Pancreas (tissue), 10 donors: ENCODE measurements around the gene LMO1. TPM values are rescaled to one million over a fixed set of nuclear protein-coding genes. Genes with fewer than 3 reads are reported as not detected.
A peak's percentile ranks its signal among the peaks of the same experiment; 100 is the strongest.

Experiments
- ATAC-seq, 4 donors: fragments of 200-7000 bp; cut with Tn5 transposase; one replicate each; pipeline versions ENCODE4 v1.8.0 to v1.9.1; 2020; ENCODE audit warnings: mild to moderate bottlenecking in 4 of 4, moderate library complexity in 4 of 4
- DNase-seq, 6 donors: peaks; one replicate each; pipeline ENCODE4 v3.0.0-alpha.2; 2020
- FAIRE-seq: peaks from 2 replicates; lab custom pipeline; 2012; peaks lifted over from hg19 to GRCh38; lab: Jason Lieb, UNC
- H3K27ac ChIP-seq, 4 donors: fragments of 200-600 bp; sonication (generic); 1 replicate in 3 of 4; 2 replicates in 1 of 4; pipeline versions ENCODE4 v1.5.0 to v1.8.0; 2020
- H3K27me3 ChIP-seq, 4 donors: fragments of 200-600 bp; one replicate each; pipeline ENCODE4 v1.8.0; 2021
- H3K36me3 ChIP-seq, 3 donors: fragments of 200-600 bp; sonication (generic) in 1 of 3; one replicate each; pipeline versions ENCODE4 v1.5.0 to v1.8.0; 2020 to 2021
- H3K4me1 ChIP-seq, 3 donors: fragments of 200-600 bp; one replicate each; pipeline ENCODE4 v1.8.0; 2021
- H3K4me3 ChIP-seq, 4 donors: fragments of 200-600 bp; sonication (generic) in 2 of 4; one replicate each; pipeline versions ENCODE4 v1.5.0 to v1.8.0; 2020 to 2021
- H3K9me3 ChIP-seq, 4 donors: fragments of 200-600 bp; one replicate each; pipeline ENCODE4 v1.8.0; 2021
- WGBS, 2 donors: extraction: QIAGEN DNeasy Blood & Tissue Kit; methylation state at CpG; one replicate each; pipeline ENCODE4 v1.1.7; 2013; 5-methylcytosine and 5-hydroxymethylcytosine counted together
- intact Hi-C, 3 donors: fragments of 100-400 bp; cut with DNase I; formaldehyde crosslinking; loops; one replicate each; pipeline versions ENCODE4 v1.11.1 to v1.14.2; 2022
- polyA plus RNA-seq, 2 donors: library from polyadenylated mRNA; stranded (reverse); fragments of 200-250 nt; gene quantifications; one replicate each; pipeline ENCODE4 v1.2.3, GENCODE V29; 2013
- total RNA-seq, 6 donors: library from RNA; stranded (reverse); fragmentation: NEBNext Ultra II Directional in 4 of 6; extraction: Animal tissue kit (Norgen Biotek cat#: 25700) in 4 of 6; gene quantifications; one replicate each; pipeline versions ENCODE4 v1.2.1 to v1.2.4, GENCODE V29; 2021 to 2023
- TF ChIP-seq, protein P1 (sequence below), 4 donors: fragments of 200-600 bp; sonication (generic) in 3 of 4; IDR thresholded peaks; one replicate each; pipeline versions ENCODE4 v1.5.0 to v1.8.0; 2021; ENCODE audit warnings: antibody characterized with exemption in 4 of 4
- donor health status: healthy with polysubstance abuse.
- donor health status: DM: no; HTN: no; CAD: no; lungs with moderate emphysema.
- donor health status: DM: no; HTN: no; CAD: no.
- donor health status: control.
- donor health status: control.
- donor health status: Bipolar disorder and iron deficiency.
- donor health status: DM: yes; HTN: yes; CAD: no.
- donor health status: DM: no; HTN: no; CAD: no.
- donor health status: DM: no; HTN: no; CAD: no.
- donor health status: DM: yes; HTN: yes; CAD: no.

LMO1 gene
- total and polyA plus RNA-seq, 8 donors: 0.14 to 6.8 (median 0.61) TPM

DNA sequence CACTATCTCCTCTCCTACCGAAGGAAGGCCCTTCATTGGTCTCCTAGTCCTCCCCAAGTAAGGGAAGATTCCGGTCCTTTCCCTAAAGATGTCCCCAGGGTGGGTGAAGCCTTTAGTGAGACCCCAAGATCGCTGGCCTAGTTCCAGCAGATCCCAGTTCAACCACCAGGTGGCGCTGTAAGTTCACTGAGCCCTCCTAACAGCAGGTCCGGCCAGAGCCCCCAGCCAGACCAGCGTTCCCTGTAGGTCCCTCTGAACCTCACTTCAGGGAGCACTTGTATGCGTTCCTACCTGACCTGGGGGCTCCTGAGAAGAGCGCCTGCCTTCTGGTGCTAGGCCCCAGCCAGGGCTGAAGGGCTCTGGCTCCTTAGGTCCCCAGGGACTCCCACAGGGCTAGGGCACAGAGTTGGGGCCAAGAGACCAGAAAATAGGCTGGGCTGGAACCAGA, 38.1 kb downstream of the LMO1 start:
- H3K4me1 ChIP-seq: no peaks in the 10 kb centered on the region
- no peaks in the 10 kb centered on the region for H3K27me3 ChIP-seq
- peak; percentile 25 to 71 (median 68) for ATAC-seq
- no peak overlapping the region for H3K4me3 ChIP-seq
- peak; percentile 49 to 88 (median 77) for DNase-seq
- no peak overlapping the region for H3K27ac ChIP-seq
- intact Hi-C loops: loop anchor here in 2 of 3 donors (5.0 to 10.0 kb wide), 3 partner anchors 87 to 339 kb away; no protein-coding TSS in a partner anchor
- FAIRE-seq: no peak
- TF ChIP-seq, protein P1, sequence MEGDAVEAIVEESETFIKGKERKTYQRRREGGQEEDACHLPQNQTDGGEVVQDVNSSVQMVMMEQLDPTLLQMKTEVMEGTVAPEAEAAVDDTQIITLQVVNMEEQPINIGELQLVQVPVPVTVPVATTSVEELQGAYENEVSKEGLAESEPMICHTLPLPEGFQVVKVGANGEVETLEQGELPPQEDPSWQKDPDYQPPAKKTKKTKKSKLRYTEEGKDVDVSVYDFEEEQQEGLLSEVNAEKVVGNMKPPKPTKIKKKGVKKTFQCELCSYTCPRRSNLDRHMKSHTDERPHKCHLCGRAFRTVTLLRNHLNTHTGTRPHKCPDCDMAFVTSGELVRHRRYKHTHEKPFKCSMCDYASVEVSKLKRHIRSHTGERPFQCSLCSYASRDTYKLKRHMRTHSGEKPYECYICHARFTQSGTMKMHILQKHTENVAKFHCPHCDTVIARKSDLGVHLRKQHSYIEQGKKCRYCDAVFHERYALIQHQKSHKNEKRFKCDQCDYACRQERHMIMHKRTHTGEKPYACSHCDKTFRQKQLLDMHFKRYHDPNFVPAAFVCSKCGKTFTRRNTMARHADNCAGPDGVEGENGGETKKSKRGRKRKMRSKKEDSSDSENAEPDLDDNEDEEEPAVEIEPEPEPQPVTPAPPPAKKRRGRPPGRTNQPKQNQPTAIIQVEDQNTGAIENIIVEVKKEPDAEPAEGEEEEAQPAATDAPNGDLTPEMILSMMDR (IDR thresholded peaks at IDR 0.05): peak; percentile 91 to 96 (median 95)
- H3K9me3 ChIP-seq: no peaks in the 10 kb centered on the region
- 3 to 6% methylated on average over 8 of the region's 8 CpGs for WGBS, 2 donors
- no peaks in the 10 kb centered on the region for H3K36me3 ChIP-seq

DNA sequence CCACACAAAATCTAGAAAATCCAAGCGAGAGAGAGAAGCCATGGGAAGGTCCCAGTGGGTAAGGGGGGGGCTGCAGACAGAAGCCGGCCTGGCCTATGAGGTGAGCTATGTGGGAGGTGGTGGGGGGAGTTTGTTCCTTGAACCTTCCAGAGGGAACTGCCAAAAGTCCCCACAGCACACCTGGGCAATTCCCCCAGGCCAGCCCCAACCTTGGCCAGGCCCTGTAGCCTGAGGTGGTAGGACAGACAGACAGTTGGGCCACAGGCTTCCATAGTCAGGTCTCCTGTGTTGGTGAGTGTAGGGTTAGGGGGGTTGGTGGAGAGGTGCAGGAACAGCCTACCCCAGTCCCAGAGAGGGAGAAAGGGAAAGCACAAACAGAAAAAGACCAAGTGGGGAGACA, 39.0 kb downstream of the LMO1 start:
- Histone ChIP-seq H3K27ac (no peak overlapping the region), H3K4me3 (no peak overlapping the region), H3K36me3 (no peaks in the 10 kb centered on the region), H3K4me1 (no peaks in the 10 kb centered on the region), H3K9me3 (no peaks in the 10 kb centered on the region), H3K27me3 (no peaks in the 10 kb centered on the region)
- TF ChIP-seq, protein P1 (IDR thresholded peaks at IDR 0.05): no peak
- no peak for DNase-seq
- ATAC-seq: no peak
- 63 to 88% methylated on average over 2 of the region's 2 CpGs for WGBS, 2 donors
- intact Hi-C loops: loop anchor here in 2 of 3 donors (5.0 to 10.0 kb wide), 3 partner anchors 88 to 340 kb away; no protein-coding TSS in a partner anchor
- FAIRE-seq: no peak

DNA sequence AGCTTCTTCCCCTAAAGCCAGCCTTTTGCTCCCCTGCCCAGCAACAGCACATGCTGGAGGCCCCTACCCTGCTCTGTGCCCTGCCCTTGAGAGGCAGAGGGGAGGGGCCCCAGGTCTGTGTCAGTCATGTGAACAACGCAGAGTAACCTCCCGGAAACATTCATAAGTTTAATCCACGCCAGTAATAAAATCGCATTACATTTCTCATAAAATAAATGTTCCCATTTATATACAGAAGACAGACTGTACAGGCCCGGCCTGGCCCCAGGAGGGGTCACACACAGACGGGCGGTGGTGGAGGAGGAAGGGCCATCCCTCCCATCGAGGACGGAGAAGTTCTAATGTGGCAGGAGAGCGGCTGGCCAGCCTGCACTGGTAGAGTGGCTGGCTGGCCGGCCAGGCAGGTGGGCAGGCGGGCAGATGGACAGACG, 39.5 kb downstream of the LMO1 start:
- Histone ChIP-seq H3K4me1 (no peaks in the 10 kb centered on the region), H3K27ac (no peak overlapping the region), H3K9me3 (no peaks in the 10 kb centered on the region), H3K27me3 (no peaks in the 10 kb centered on the region), H3K36me3 (no peaks in the 10 kb centered on the region), H3K4me3 (no peak overlapping the region)
- TF ChIP-seq, protein P1 (IDR thresholded peaks at IDR 0.05): no peak
- ATAC-seq (no peak), DNase-seq (no peak), FAIRE-seq (no peak)
- intact Hi-C loops: loop anchor here in 2 of 3 donors (10.0 kb wide), 2 partner anchors 91 to 341 kb away; no protein-coding TSS in a partner anchor
- 78 to 89% methylated on average over 13 of the region's 13 CpGs for WGBS, 2 donors

DNA sequence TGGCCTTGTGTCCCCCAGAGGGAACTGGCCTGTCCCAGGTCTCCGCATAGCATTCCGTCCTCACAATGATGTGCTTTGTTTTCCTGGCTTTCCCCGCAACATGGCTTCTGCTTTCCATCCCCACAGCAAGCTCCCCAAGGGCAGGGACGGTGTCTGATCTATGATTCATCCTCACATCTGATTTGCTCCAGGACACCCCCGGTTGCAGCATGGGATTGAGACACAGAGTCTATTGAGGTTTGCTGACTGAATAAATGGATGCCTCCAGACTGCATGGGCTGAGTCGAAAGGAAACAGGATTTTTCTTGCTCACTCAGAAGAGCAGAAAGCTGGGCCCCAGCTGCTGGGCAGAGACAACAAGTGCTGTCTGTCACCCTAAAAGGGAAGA, 40.2 kb downstream of the LMO1 start:
- 74 to 79% methylated on average over 6 of the region's 6 CpGs for WGBS, 2 donors
- intact Hi-C loops: loop anchor here in 2 of 3 donors (10.0 kb wide), 2 partner anchors 91 to 341 kb away; no protein-coding TSS in a partner anchor
- TF ChIP-seq, protein P1 (IDR thresholded peaks at IDR 0.05): no peak
- H3K36me3 ChIP-seq: no peaks in the 10 kb centered on the region
- H3K4me1 ChIP-seq: no peaks in the 10 kb centered on the region
- no peaks in the 10 kb centered on the region for H3K9me3 ChIP-seq
- H3K27ac ChIP-seq: no peak overlapping the region
- DNase-seq (no peak), FAIRE-seq (no peak), ATAC-seq (no peak)
- no peaks in the 10 kb centered on the region for H3K27me3 ChIP-seq
- H3K4me3 ChIP-seq: no peak overlapping the region

DNA sequence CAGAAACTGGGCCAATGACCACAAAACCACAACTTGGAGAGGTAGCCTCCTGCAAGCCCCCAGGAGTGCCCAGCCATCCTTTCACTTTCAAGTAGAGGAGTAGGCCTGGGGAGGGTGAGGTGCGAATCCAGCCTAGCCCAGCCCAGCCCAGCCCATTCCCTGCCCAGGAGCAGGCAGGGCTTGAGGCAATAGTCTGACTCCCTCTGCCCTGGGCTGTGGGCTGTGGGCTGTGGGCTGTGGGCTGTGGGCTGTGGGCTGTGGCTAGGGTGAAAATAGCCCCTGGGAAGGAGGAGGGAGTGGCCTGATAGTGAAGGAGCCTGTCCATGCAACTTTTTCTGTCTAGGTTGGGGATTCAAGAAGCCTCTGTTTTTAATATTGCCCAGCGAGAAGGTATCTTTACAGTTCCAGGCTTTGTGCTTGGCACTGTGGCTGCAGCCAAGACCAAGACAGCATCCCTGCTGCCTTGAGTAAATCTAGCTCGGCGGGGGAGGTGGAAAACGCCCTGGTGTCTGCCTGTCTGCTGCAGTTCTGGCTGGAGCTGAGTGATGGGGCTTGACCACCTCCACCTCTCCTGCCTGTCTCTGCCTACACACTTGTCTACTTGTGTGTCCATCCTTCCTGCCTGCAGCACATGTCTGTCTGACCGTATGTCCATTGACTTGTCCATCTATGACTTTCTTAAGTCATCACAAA, 40.7 kb downstream of the LMO1 start:
- FAIRE-seq (no peak), DNase-seq (no peak), ATAC-seq (no peak)
- TF ChIP-seq, protein P1 (IDR thresholded peaks at IDR 0.05): no peak
- H3K27me3 ChIP-seq: no peaks in the 10 kb centered on the region
- H3K27ac ChIP-seq: no peak overlapping the region
- WGBS, 2 donors: 56 to 75% methylated on average over 6 of the region's 6 CpGs
- intact Hi-C loops: loop anchor here in 2 of 3 donors (10.0 kb wide), 2 partner anchors 92 to 342 kb away; no protein-coding TSS in a partner anchor
- no peak overlapping the region for H3K4me3 ChIP-seq
- no peaks in the 10 kb centered on the region for H3K36me3 ChIP-seq
- H3K4me1 ChIP-seq: no peaks in the 10 kb centered on the region
- H3K9me3 ChIP-seq: no peaks in the 10 kb centered on the region
